IMR-90 (cell line): ENCODE data around the gene ANKRD10. TPM values are rescaled to one million over a fixed set of nuclear protein-coding genes. Genes with fewer than 3 reads are reported as not detected.
"Not testable (repeated sequence)": the region's sequence is repeated elsewhere in the genome, so short reads cannot be mapped to it uniquely, and the experiment has no call there.

ENCODE experiments used
- ATAC-seq: fragments of 200-7000 bp; cut with Tn5 transposase; 2 replicates; pipeline ENCODE4 v1.9.1; 2020; ENCODE audit warnings: low read depth, mild to moderate bottlenecking, moderate library complexity
- BruUV-seq: library from RNA; stranded (reverse); fragments of 400-500 nt; replicated peaks from 2 replicates; lab custom pipeline; 2021; lab: Mats Ljungman, UMichigan
- CTCF ChIA-PET: fragments of 300-600 bp; formaldehyde crosslinking; extraction: SDS; loops from one replicate; lab custom pipeline; 2021; ENCODE audit warnings: antibody characterized with exemption; lab: Yijun Ruan, JAX
- POLR2A ChIA-PET: fragments of 300-600 bp; sonication (Branson Sonifier 250); formaldehyde crosslinking; loops from one replicate; lab custom pipeline; 2022; ENCODE audit warnings: antibody characterized with exemption; ENCODE audit not compliant: unreplicated experiment; lab: Charles Lee
- DNase-seq: peaks from one replicate; pipeline ENCODE4 v3.0.0; 2013
- H2AFZ ChIP-seq: replicated peaks from 2 replicates; pipeline ENCODE3; 2013; ENCODE audit warnings: low read length, mild to moderate bottlenecking; ENCODE audit not compliant: poor library complexity
- H2AK5ac ChIP-seq: 2 replicates; pipeline ENCODE4 v1.6.1; 2013; ENCODE audit warnings: low read depth, low read length, inconsistent platforms
- H2AK9ac ChIP-seq: replicated peaks from 2 replicates; pipeline ENCODE3; 2013; ENCODE audit warnings: mild to moderate bottlenecking, low read depth, low read length, moderate library complexity; ENCODE audit not compliant: poor library complexity
- H2BK120ac ChIP-seq: 2 replicates; pipeline ENCODE4 v1.6.1; 2013; ENCODE audit warnings: low read depth, low read length, inconsistent platforms
- H2BK15ac ChIP-seq: 3 replicates; pipeline ENCODE4 v1.6.1; 2013; ENCODE audit warnings: low read depth, low read length, inconsistent platforms
- H2BK20ac ChIP-seq: 2 replicates; pipeline ENCODE4 v1.6.1; 2013; ENCODE audit warnings: low read depth, mild to moderate bottlenecking, inconsistent platforms, low read length, moderate library complexity
- H2BK5ac ChIP-seq: 2 replicates; pipeline ENCODE4 v1.6.1; 2013; ENCODE audit warnings: mild to moderate bottlenecking, low read depth, low read length, inconsistent platforms; ENCODE audit not compliant: poor library complexity, severe bottlenecking
- H3K14ac ChIP-seq: replicated peaks from 2 replicates; pipeline ENCODE4 v1.6.1; 2013; ENCODE audit warnings: low read depth, low read length, inconsistent platforms
- H3K18ac ChIP-seq: 2 replicates; pipeline ENCODE4 v1.6.1; 2013; ENCODE audit warnings: low read depth, low read length, control low read depth
- H3K23ac ChIP-seq: 2 replicates; pipeline ENCODE4 v1.6.1; 2013; ENCODE audit warnings: low read depth, low read length, inconsistent platforms
- H3K27ac ChIP-seq: 2 replicates; pipeline ENCODE4 v1.5.1; 2013; ENCODE audit warnings: mild to moderate bottlenecking, control low read depth, low read length; ENCODE audit not compliant: insufficient read depth
- H3K27me3 ChIP-seq: 2 replicates; pipeline ENCODE4 v1.6.1; 2013; ENCODE audit warnings: low read length; ENCODE audit not compliant: control insufficient read depth, insufficient read depth
- H3K36me3 ChIP-seq: 2 replicates; pipeline ENCODE4 v1.6.1; 2013; ENCODE audit warnings: low read length, mixed read lengths; ENCODE audit not compliant: control insufficient read depth, insufficient read depth
- H3K4ac ChIP-seq: 2 replicates; pipeline ENCODE4 v1.6.1; 2013; ENCODE audit warnings: low read depth, low read length, inconsistent platforms
- H3K4me1 ChIP-seq: 2 replicates; pipeline ENCODE4 v1.6.1; 2013; ENCODE audit warnings: low read length, mixed read lengths; ENCODE audit not compliant: control insufficient read depth, insufficient read depth
- H3K4me2 ChIP-seq: 2 replicates; pipeline ENCODE4 v1.6.1; 2013; ENCODE audit warnings: low read depth, mild to moderate bottlenecking, control low read depth, low read length, moderate library complexity
- H3K4me3 ChIP-seq: 2 replicates; pipeline ENCODE4 v1.5.1; 2013; ENCODE audit warnings: low read depth, mild to moderate bottlenecking, control low read depth, low read length, moderate library complexity; ENCODE audit not compliant: insufficient read depth
- H3K56ac ChIP-seq: 2 replicates; pipeline ENCODE4 v1.6.1; 2013; ENCODE audit warnings: low read length, inconsistent platforms; ENCODE audit not compliant: insufficient read depth; ENCODE audit errors: extremely low read depth
- H3K79me1 ChIP-seq, 2 experiments: 2 replicates each; pipeline ENCODE4 v1.6.1; 2013; ENCODE audit warnings: low read length in 2 of 2, inconsistent platforms in 1 of 2, low read depth in 1 of 2
- H3K9ac ChIP-seq: 2 replicates; pipeline ENCODE4 v1.6.1; 2013; ENCODE audit warnings: low read depth, low read length, control low read depth
- H3K9me1 ChIP-seq: 2 replicates; pipeline ENCODE4 v1.6.1; 2013; ENCODE audit warnings: low read length, inconsistent platforms; ENCODE audit not compliant: insufficient read depth
- H3K9me3 ChIP-seq: 2 replicates; pipeline ENCODE4 v1.6.1; 2013; ENCODE audit warnings: low read length; ENCODE audit not compliant: control insufficient read depth, insufficient read depth
- H4K20me1 ChIP-seq: 2 replicates; pipeline ENCODE4 v1.6.1; 2013; ENCODE audit warnings: low read length, inconsistent platforms; ENCODE audit not compliant: insufficient read depth
- H4K5ac ChIP-seq: 2 replicates; pipeline ENCODE4 v1.6.1; 2013; ENCODE audit warnings: mild to moderate bottlenecking, low read depth, low read length, control low read depth
- H4K8ac ChIP-seq, 2 experiments: 2 replicates each; pipeline ENCODE4 v1.6.1; 2013; ENCODE audit warnings: low read depth in 2 of 2, low read length in 2 of 2, control low read depth in 1 of 2, inconsistent platforms in 1 of 2
- H4K91ac ChIP-seq: 2 replicates; pipeline ENCODE4 v1.6.1; 2013; ENCODE audit warnings: low read depth, low read length, inconsistent platforms; ENCODE audit not compliant: insufficient read depth
- WGBS, 2 experiments: methylation state at CpG; one replicate each; pipeline versions ENCODE4 v1.1.5 to v1.1.7; 2013; ENCODE audit warnings: missing lambda C conversion rate in 2 of 2; ENCODE audit not compliant: insufficient read length in 1 of 2; ENCODE audit errors: extremely low coverage in 2 of 2; 5-methylcytosine and 5-hydroxymethylcytosine counted together
- dilution Hi-C: fragments of 300-500 bp; cut with HindIII; formaldehyde crosslinking; loops from one replicate; pipeline ENCODE4 v1.14.3; 2018; ENCODE audit warnings: low sequenced_read_pairs; ENCODE audit not compliant: unreplicated experiment
- in situ Hi-C: fragments of 300-500 bp; cut with MboI; formaldehyde crosslinking; loops from 3 replicates; pipeline ENCODE4 v1.14.3; 2019; ENCODE audit warnings: low sequenced_read_pairs, inconsistent platforms, mixed read lengths
- intact Hi-C: fragments of 100-400 bp; cut with micrococcal nuclease; formaldehyde crosslinking; loops from 2 replicates; pipeline ENCODE4 v1.10.0; 2022
- polyA plus RNA-seq, 3 experiments: library from polyadenylated mRNA; depleted of rRNA; stranded (reverse); fragments of >200 nt; gene quantifications; 2 replicates each; pipeline ENCODE4 v1.2.3, GENCODE V29; 2012; ENCODE audit warnings: low replicate concordance in 1 of 3
- total RNA-seq: library from RNA; depleted of rRNA; stranded (reverse); fragments of >200 nt; gene quantifications from 2 replicates; pipeline ENCODE4 v1.2.3, GENCODE V29; 2012

Gene ANKRD10
- total and polyA plus RNA-seq, 2 of the 4 experiments (the other 2 are of a cell fraction) = 18.3 to 31.1 TPM

- intact Hi-C loops = loop anchor here (10.0 kb wide), 1 partner anchor 1487 kb away; no protein-coding TSS in a partner anchor
- H4K91ac ChIP-seq, H3K4me3 ChIP-seq, DNase-seq, H3K56ac ChIP-seq, H2BK120ac ChIP-seq, H3K4me1 ChIP-seq, H3K14ac ChIP-seq, CTCF ChIA-PET, H3K9me1 ChIP-seq, H2BK20ac ChIP-seq, BruUV-seq, H3K18ac ChIP-seq, H2AK5ac ChIP-seq, H4K8ac ChIP-seq, H2AK9ac ChIP-seq, H3K4ac ChIP-seq, POLR2A ChIA-PET, H2BK15ac ChIP-seq, H3K9ac ChIP-seq, H3K79me1 ChIP-seq, H2AFZ ChIP-seq, H3K27me3 ChIP-seq, H4K5ac ChIP-seq, dilution Hi-C loops, H3K9me3 ChIP-seq, H3K27ac ChIP-seq, ATAC-seq, H2BK5ac ChIP-seq, H3K36me3 ChIP-seq, H3K23ac ChIP-seq, H4K20me1 ChIP-seq, H3K4me2 ChIP-seq: not testable (repeated sequence)
- in situ Hi-C loops = loop anchor here (10.0 kb wide), 1 partner anchor 107 kb away; no protein-coding TSS in a partner anchor
- no CpG with 5 or more reads among the region's 10 CpGs for WGBS, 2 experiments
Measured at GRCh38 chr13:110947338-110947737, 32.5 kb upstream of the ANKRD10 start.
